HepG2 (cell line): ENCODE data around the gene MED23. TPM values are rescaled to one million over a fixed set of nuclear protein-coding genes. Genes with fewer than 3 reads are reported as not detected.

ENCODE experiments used
- ATF7-NPFF ChIP-seq: sonication (generic); formaldehyde crosslinking; IDR thresholded peaks from 2 replicates; pipeline ENCODE4 v1.8.1; 2023; ENCODE audit warnings: mild to moderate bottlenecking, low read depth, missing genetic modification reagents, moderate library complexity
- ZNF432 ChIP-seq: sonication (generic); formaldehyde crosslinking; IDR thresholded peaks from 2 replicates; pipeline ENCODE4 v1.5.0; 2020; ENCODE audit warnings: missing genetic modification reagents, mild to moderate bottlenecking, borderline replicate concordance
- polyA plus RNA-seq, 8 experiments: library from polyadenylated mRNA; depleted of rRNA in 3 of 8; stranded (reverse) in 7 of 8; unstranded in 1 of 8; fragments of >200 nt; fragmentation: Illumina TruSeq in 4 of 8; extraction: Trizol in 4 of 8; gene quantifications; 2 replicates each; pipeline versions ENCODE4 v1.2.1 to v1.2.3, GENCODE V29; 2011 to 2016; ENCODE audit warnings: low read depth in 4 of 8, missing spikeins in 1 of 8, mixed read lengths in 1 of 8; ENCODE audit not compliant: insufficient read depth in 1 of 8
- total RNA-seq, 5 experiments: library from RNA; depleted of rRNA; stranded (reverse); fragments of >200 nt; fragmentation: Illumina TruSeq; extraction: Trizol; gene quantifications; 2 replicates each; pipeline ENCODE4 v1.2.3, GENCODE V29; 2016; ENCODE audit warnings: low read depth in 1 of 5
- TF ChIP-seq, protein P1 (sequence below): sonication (generic); formaldehyde crosslinking; IDR thresholded peaks from 2 replicates; pipeline ENCODE4 v1.4.0; 2020; ENCODE audit warnings: mild to moderate bottlenecking, missing genetic modification reagents
- TF ChIP-seq, protein P2 (sequence below): sonication (generic); formaldehyde crosslinking; IDR thresholded peaks from 2 replicates; pipeline ENCODE4 v1.4.0; 2020; ENCODE audit warnings: missing genetic modification reagents

Gene MED23
- total and polyA plus RNA-seq, 2 of the 13 experiments (the other 11 are each of a cell fraction or from before 2014, with no cell fraction given), result 34.9 to 50.5 TPM

DNA sequence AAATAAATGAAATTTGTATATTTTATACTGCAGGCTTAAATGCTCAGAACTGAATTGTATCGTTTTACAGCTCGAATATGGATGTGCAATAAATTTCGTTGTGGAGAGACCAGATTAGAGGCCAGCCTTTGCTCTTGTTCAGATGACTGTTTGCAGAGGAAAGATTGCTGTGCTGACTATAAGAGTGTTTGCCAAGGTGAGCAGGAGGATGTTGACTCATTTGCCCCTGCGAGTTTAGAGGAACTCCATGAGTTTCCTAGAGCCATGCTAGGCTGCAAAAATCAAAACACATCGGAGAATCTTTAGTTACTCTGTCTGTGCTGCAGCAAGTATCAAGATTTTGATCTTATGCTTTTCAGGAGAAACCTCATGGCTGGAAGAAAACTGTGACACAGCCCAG is 24.4 kb upstream of the MED23 start (continued):
- TF ChIP-seq, protein P1, sequence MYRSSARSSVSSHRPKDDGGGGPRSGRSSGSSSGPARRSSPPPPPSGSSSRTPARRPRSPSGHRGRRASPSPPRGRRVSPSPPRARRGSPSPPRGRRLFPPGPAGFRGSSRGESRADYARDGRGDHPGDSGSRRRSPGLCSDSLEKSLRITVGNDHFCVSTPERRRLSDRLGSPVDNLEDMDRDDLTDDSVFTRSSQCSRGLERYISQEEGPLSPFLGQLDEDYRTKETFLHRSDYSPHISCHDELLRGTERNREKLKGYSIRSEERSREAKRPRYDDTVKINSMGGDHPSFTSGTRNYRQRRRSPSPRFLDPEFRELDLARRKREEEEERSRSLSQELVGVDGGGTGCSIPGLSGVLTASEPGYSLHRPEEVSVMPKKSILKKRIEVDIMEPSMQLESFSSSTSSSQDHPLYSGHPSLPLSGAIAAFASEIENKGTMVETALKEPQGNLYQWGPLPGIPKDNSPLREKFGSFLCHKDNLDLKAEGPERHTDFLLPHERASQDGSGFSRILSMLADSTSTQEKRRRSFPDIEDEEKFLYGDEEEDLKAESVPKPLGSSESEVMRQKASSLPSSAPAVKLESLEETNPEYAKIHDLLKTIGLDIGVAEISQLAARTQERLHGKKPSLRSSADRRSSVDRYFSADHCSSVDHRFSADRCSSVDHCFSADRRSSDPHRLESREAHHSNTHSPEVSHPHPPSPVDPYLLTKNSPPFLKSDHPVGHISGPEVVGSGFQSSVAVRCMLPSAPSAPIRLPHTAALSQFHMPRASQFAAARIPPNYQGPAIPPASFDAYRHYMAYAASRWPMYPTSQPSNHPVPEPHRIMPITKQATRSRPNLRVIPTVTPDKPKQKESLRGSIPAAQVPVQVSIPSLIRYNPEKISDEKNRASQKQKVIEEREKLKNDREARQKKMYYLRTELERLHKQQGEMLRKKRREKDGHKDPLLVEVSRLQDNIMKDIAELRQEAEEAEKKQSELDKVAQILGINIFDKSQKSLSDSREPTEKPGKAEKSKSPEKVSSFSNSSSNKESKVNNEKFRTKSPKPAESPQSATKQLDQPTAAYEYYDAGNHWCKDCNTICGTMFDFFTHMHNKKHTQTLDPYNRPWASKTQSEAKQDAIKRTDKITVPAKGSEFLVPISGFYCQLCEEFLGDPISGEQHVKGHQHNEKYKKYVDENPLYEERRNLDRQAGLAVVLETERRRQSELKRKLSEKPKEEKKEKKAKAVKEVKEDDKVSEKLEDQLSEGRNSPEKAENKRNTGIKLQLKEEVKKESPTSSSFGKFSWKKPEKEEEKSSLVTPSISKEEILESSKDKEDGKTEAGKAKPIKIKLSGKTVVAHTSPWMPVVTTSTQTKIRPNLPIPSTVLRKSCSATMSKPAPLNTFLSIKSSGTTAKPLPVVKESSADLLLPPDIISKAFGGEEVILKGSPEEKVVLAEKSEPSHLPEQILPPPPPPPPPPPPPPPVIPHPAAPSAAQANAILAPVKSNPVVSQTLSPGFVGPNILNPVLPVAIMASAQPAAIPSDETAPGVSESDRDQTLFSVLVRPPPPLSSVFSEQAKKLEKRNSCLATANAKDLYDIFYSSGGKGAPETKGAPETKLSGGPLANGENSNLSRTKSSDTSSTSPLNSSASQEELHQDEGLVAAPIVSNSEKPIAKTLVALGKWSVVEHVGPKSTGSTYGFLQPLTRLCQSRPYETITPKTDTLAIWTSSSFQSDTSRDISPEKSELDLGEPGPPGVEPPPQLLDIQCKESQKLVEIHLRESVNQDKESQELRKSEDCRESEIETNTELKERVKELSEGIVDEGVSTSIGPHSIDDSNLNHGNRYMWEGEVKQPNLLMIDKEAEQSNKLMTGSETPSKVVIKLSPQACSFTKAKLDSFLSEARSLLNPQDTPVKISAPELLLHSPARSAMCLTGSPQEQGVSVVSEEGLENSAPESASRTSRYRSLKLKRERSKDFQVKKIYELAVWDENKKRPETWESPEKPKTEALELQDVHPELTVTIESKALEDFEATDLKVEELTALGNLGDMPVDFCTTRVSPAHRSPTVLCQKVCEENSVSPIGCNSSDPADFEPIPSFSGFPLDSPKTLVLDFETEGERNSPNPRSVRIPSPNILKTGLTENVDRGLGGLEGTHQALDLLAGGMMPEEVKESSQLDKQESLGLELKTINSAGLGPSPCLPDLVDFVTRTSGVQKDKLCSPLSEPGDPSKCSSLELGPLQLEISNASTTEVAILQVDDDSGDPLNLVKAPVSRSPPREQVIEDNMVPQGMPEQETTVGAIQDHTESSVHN (CRISPR knock-in tag), result no peak
- TF ChIP-seq, protein P2, sequence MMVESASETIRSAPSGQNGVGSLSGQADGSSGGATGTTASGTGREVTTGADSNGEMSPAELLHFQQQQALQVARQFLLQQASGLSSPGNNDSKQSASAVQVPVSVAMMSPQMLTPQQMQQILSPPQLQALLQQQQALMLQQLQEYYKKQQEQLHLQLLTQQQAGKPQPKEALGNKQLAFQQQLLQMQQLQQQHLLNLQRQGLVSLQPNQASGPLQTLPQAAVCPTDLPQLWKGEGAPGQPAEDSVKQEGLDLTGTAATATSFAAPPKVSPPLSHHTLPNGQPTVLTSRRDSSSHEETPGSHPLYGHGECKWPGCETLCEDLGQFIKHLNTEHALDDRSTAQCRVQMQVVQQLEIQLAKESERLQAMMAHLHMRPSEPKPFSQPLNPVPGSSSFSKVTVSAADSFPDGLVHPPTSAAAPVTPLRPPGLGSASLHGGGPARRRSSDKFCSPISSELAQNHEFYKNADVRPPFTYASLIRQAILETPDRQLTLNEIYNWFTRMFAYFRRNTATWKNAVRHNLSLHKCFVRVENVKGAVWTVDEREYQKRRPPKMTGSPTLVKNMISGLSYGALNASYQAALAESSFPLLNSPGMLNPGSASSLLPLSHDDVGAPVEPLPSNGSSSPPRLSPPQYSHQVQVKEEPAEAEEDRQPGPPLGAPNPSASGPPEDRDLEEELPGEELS (CRISPR knock-in tag), result no peak
- TF ChIP-seq ZNF432 (no peak), ATF7-NPFF (CRISPR knock-in tag) (no peak)
- TF ChIP-seq, all 625 proteins: peak for 0
